Stimulated activated CD4-positive, alpha-beta T cell treated with anti-CD3 and anti-CD28 coated beads, Interleukin-1b, Interleukin-23, amount 100 ng/mL, for 48 hours (primary cell): ENCODE results near the gene MEOX2.

Source experiments
- DNase-seq: peaks from one replicate; pipeline ENCODE4 v3.0.0-alpha.2; 2020

The MEOX2 gene

GRCh38 chr7:15686295-15686956, at the start of gene MEOX2:
MEOX2 (minus strand) TSS chr7:15686683; CDS start chr7:15686402, 281 bp downstream.
- DNase-seq, result no peak

- DNase-seq, result no peak
Observed at GRCh38 chr7:15729746-15730145, 43.3 kb upstream of the MEOX2 start.

GRCh38 chr7:15725051-15725450, 38.6 kb upstream of the MEOX2 start:
- DNase-seq, result no peak

- DNase-seq, result no peak
Observed at GRCh38 chr7:15723841-15724240, 37.4 kb upstream of the MEOX2 start.

- no peak for DNase-seq
Observed at GRCh38 chr7:15720849-15721471, 34.5 kb upstream of the MEOX2 start.

- DNase-seq, result no peak
Observed at GRCh38 chr7:15719311-15719710, 32.8 kb upstream of the MEOX2 start.

- no peak for DNase-seq
Observed at GRCh38 chr7:15715435-15715834, 29.0 kb upstream of the MEOX2 start.

- DNase-seq, result no peak
Observed at GRCh38 chr7:15709978-15710377, 23.5 kb upstream of the MEOX2 start.

- DNase-seq, result no peak
Observed at GRCh38 chr7:15707570-15707969, 21.1 kb upstream of the MEOX2 start.

GRCh38 chr7:15703732-15704131, 17.2 kb upstream of the MEOX2 start:
- DNase-seq, result no peak

GRCh38 chr7:15692501-15693020, 6.1 kb upstream of the MEOX2 start:
- no peak for DNase-seq

- no peak for DNase-seq
Observed at GRCh38 chr7:15688911-15689310, 2.4 kb upstream of the MEOX2 start.

- no peak for DNase-seq
Observed at GRCh38 chr7:15688279-15688626, 1.8 kb upstream of the MEOX2 start.

GRCh38 chr7:15687546-15688278, 1.2 kb upstream of the MEOX2 start:
- DNase-seq, result no peak

GRCh38 chr7:15686957-15687545, 568 bp upstream of the MEOX2 start:
- DNase-seq, result no peak

- DNase-seq, result no peak
Observed at GRCh38 chr7:15685358-15686294, 857 bp downstream of the MEOX2 start.

- no peak for DNase-seq
Observed at GRCh38 chr7:15684871-15685270, 1.6 kb downstream of the MEOX2 start.

GRCh38 chr7:15684111-15684800, 2.2 kb downstream of the MEOX2 start:
- no peak for DNase-seq

- no peak for DNase-seq
Observed at GRCh38 chr7:15682751-15683245, 3.7 kb downstream of the MEOX2 start.

- DNase-seq, result no peak
Observed at GRCh38 chr7:15682111-15682510, 4.4 kb downstream of the MEOX2 start.

GRCh38 chr7:15681631-15682030, 4.9 kb downstream of the MEOX2 start:
- DNase-seq, result no peak

GRCh38 chr7:15681186-15681585, 5.3 kb downstream of the MEOX2 start:
- no peak for DNase-seq
